ENCODE data around the gene TSKS.

The TSKS gene

DNA sequence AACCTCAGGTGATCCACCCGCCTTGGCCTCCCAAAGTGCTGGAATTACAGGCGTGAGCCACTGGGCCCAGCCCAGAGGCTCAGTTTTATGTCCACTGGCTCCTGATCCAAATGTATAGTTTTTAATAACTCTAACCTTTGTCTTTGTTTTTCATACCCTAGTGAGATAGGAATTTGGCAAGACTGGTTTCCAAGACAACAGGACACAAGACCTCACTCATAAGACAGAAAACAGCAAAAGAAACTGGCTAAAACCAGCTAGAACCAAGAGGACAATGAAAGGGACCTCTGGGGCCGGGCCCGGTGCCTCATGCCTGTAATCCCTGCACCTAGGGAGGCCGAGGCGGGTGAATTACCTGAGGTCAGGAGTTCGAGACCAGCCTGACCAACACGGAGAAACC, 44.6 kb downstream of the TSKS start:
- Histone ChIP-seq H3K4me2 (ENCODE audit: low read length) (no peak overlapping the region), H3K56ac (ENCODE audit: low read length) (no peak overlapping the region), H2BK15ac (replicated peaks; ENCODE audit: low read depth) (no peak overlapping the region), H3K23ac (ENCODE audit: low read length) (no peak overlapping the region), H3K4me3 (ENCODE audit: low read length) (no peak overlapping the region), H3K9ac (ENCODE audit: low read length) (no peak overlapping the region), H2BK120ac (ENCODE audit: low read depth, low read length) (no peak overlapping the region), H3K27me3 (ENCODE audit: insufficient read depth, low read length, poor library complexity) (no peaks in the 10 kb centered on the region), H4K8ac (ENCODE audit: low read depth, low read length) (no peak overlapping the region), H3K79me1 (ENCODE audit: low read length) (no peaks in the 10 kb centered on the region), H3K79me2 (ENCODE audit: control insufficient read depth, insufficient read depth, low read length) (no peaks in the 10 kb centered on the region), H3K36me3 (ENCODE audit: control insufficient read depth, insufficient read depth, low read length) (no peaks in the 10 kb centered on the region), H4K5ac (ENCODE audit: low read length) (no peak overlapping the region), H3K18ac (ENCODE audit: low read length) (no peak overlapping the region), H3K4ac (ENCODE audit: low read depth, low read length) (no peak overlapping the region), H3K4me1 (ENCODE audit: control insufficient read depth, low read depth, low read length) (no peaks in the 10 kb centered on the region), H3K27ac (ENCODE audit: low read depth, low read length) (no peak overlapping the region), H2BK5ac (ENCODE audit: low read length) (no peak overlapping the region), H2AK5ac (ENCODE audit: low read length) (no peak overlapping the region)
- WGBS (ENCODE audit: extremely low coverage, insufficient coverage, low lambda C conversion rate) = no CpG with 5 or more reads among the region's 8 CpGs
- peak; percentile 50 for DNase-seq

DNA sequence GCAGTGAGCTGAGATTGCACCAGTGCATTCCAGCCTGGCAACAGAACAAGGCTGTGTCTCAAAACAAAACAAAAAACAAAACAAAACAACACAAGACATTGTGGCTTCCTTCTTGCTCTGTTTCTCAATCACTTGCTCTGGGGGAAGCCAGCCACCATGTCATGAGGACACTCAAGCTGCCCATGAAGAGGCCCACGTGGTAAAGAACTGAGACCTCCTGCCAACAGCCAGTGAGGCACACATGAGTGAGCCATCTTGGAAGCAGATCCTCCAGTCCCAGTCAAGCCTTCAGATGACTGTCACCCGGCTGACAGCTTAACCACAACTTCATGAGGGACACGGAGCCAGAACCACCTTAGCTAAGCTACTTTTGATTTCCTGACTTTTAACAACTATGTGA, 47.0 kb downstream of the TSKS start:
- no peak for DNase-seq
- H3K4me3 ChIP-seq (ENCODE audit: low read length) = no peak overlapping the region
- H3K18ac ChIP-seq (ENCODE audit: low read length) = no peak overlapping the region
- no peak overlapping the region for H2BK120ac ChIP-seq (ENCODE audit: low read depth, low read length)
- H3K4ac ChIP-seq (ENCODE audit: low read depth, low read length) = no peak overlapping the region
- no peak overlapping the region for H3K27ac ChIP-seq (ENCODE audit: low read depth, low read length)
- H3K4me2 ChIP-seq (ENCODE audit: low read length) = no peak overlapping the region
- H4K5ac ChIP-seq (ENCODE audit: low read length) = no peak overlapping the region
- H2BK5ac ChIP-seq (ENCODE audit: low read length) = no peak overlapping the region
- no peak overlapping the region for H2AK5ac ChIP-seq (ENCODE audit: low read length)
- H3K79me1 ChIP-seq (ENCODE audit: low read length) = no peaks in the 10 kb centered on the region
- H2BK15ac ChIP-seq (replicated peaks; ENCODE audit: low read depth) = no peak overlapping the region
- no peaks in the 10 kb centered on the region for H3K79me2 ChIP-seq (ENCODE audit: control insufficient read depth, insufficient read depth, low read length)
- H3K9ac ChIP-seq (ENCODE audit: low read length) = no peak overlapping the region
- H3K36me3 ChIP-seq (ENCODE audit: control insufficient read depth, insufficient read depth, low read length) = no peaks in the 10 kb centered on the region
- no CpG with 5 or more reads among the region's 3 CpGs for WGBS (ENCODE audit: extremely low coverage, insufficient coverage, low lambda C conversion rate)
- H3K4me1 ChIP-seq (ENCODE audit: control insufficient read depth, low read depth, low read length) = no peaks in the 10 kb centered on the region
- H3K23ac ChIP-seq (ENCODE audit: low read length) = no peak overlapping the region
- H4K8ac ChIP-seq (ENCODE audit: low read depth, low read length) = no peak overlapping the region
- H3K27me3 ChIP-seq (ENCODE audit: insufficient read depth, low read length, poor library complexity) = no peaks in the 10 kb centered on the region
- no peak overlapping the region for H3K56ac ChIP-seq (ENCODE audit: low read length)

DNA sequence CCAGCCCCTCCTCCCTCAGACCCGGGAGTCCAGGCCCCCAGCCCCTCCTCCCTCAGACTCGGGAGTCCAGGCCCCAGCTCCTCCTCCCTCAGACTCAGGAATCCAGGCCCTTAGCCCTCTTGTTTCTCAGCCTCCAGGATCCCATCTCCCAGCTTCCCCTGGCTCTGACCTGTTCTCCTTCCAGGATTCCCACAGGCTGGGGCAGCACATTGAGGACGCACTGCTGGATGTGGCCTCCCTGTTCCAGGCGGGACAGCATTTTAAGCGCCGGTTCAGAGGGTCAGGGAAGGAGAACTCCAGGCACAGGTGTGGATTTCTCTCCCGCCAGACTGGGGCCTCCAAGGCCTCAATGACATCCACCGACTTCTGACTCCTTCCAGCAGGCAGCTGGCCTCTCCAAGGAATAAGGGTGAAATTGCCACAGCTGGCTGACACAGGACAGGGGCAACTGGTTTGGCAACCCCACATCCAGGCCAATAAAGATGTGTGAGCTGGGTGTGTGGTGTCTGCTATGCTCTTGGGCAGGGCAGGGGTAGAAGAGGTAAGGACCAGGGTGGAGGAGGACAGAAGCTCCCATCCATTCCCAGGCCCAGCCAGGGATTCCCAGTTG, 49.8 kb downstream of the TSKS start:
- Histone ChIP-seq H3K23ac (ENCODE audit: low read length) (no peak overlapping the region), H3K9ac (ENCODE audit: low read length) (no peak overlapping the region), H3K4ac (ENCODE audit: low read depth, low read length) (no peak overlapping the region), H3K4me2 (ENCODE audit: low read length) (no peak overlapping the region), H2BK120ac (ENCODE audit: low read depth, low read length) (no peak overlapping the region), H3K79me2 (ENCODE audit: control insufficient read depth, insufficient read depth, low read length) (no peaks in the 10 kb centered on the region), H3K4me1 (ENCODE audit: control insufficient read depth, low read depth, low read length) (no peaks in the 10 kb centered on the region), H4K8ac (ENCODE audit: low read depth, low read length) (no peak overlapping the region), H3K79me1 (ENCODE audit: low read length) (no peaks in the 10 kb centered on the region), H3K4me3 (ENCODE audit: low read length) (no peak overlapping the region), H2BK15ac (replicated peaks; ENCODE audit: low read depth) (no peak overlapping the region), H3K27me3 (ENCODE audit: insufficient read depth, low read length, poor library complexity) (no peaks in the 10 kb centered on the region), H3K27ac (ENCODE audit: low read depth, low read length) (no peak overlapping the region), H3K36me3 (ENCODE audit: control insufficient read depth, insufficient read depth, low read length) (no peaks in the 10 kb centered on the region), H3K56ac (ENCODE audit: low read length) (no peak overlapping the region), H2BK5ac (ENCODE audit: low read length) (no peak overlapping the region), H4K5ac (ENCODE audit: low read length) (no peak overlapping the region), H3K18ac (ENCODE audit: low read length) (no peak overlapping the region), H2AK5ac (ENCODE audit: low read length) (no peak overlapping the region)
- no CpG with 5 or more reads among the region's 8 CpGs for WGBS (ENCODE audit: extremely low coverage, insufficient coverage, low lambda C conversion rate)
- no peak for DNase-seq

DNA sequence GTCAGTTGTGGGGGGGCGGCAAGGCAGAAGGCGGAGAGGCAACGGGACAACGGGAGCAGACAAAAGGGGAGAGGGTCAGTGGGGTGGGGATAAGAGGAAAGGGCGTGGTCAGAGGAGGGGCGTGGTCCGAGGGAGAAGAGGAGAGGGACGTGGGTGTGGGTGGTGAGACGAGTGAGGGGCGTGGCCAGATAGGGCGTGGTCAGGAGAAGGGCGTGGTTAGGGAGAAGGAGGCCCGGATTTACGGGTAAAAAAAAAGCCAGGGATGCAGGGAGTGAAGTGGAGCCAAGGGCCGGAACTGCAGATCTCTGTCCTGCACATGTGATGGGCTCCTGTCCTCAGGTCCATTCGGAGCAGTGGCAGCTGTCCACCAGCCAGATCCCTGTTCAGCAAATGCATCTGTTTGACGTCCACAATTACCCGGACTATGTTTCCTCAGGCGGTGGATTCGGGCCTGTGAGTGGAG, 50.7 kb downstream of the TSKS start:
- DNase-seq = peak; percentile 79
- H3K9ac ChIP-seq (ENCODE audit: low read length) = no peak overlapping the region
- no peaks in the 10 kb centered on the region for H3K36me3 ChIP-seq (ENCODE audit: control insufficient read depth, insufficient read depth, low read length)
- H3K56ac ChIP-seq (ENCODE audit: low read length) = peak overlapping the region; percentile 49
- WGBS (ENCODE audit: extremely low coverage, insufficient coverage, low lambda C conversion rate) = no CpG with 5 or more reads among the region's 20 CpGs
- no peaks in the 10 kb centered on the region for H3K79me1 ChIP-seq (ENCODE audit: low read length)
- H3K27me3 ChIP-seq (ENCODE audit: insufficient read depth, low read length, poor library complexity) = no peaks in the 10 kb centered on the region
- H2BK5ac ChIP-seq (ENCODE audit: low read length) = no peak overlapping the region
- H2AK5ac ChIP-seq (ENCODE audit: low read length) = no peak overlapping the region
- H2BK15ac ChIP-seq (replicated peaks; ENCODE audit: low read depth) = no peak overlapping the region
- no peak overlapping the region for H2BK120ac ChIP-seq (ENCODE audit: low read depth, low read length)
- H3K27ac ChIP-seq (ENCODE audit: low read depth, low read length) = no peak overlapping the region
- H3K23ac ChIP-seq (ENCODE audit: low read length) = no peak overlapping the region
- H3K18ac ChIP-seq (ENCODE audit: low read length) = no peak overlapping the region
- no peak overlapping the region for H4K5ac ChIP-seq (ENCODE audit: low read length)
- no peak overlapping the region for H3K4me3 ChIP-seq (ENCODE audit: low read length)
- no peak overlapping the region for H3K4ac ChIP-seq (ENCODE audit: low read depth, low read length)
- H3K4me2 ChIP-seq (ENCODE audit: low read length) = no peak overlapping the region
- no peaks in the 10 kb centered on the region for H3K79me2 ChIP-seq (ENCODE audit: control insufficient read depth, insufficient read depth, low read length)
- H4K8ac ChIP-seq (ENCODE audit: low read depth, low read length) = no peak overlapping the region
- H3K4me1 ChIP-seq (ENCODE audit: control insufficient read depth, low read depth, low read length) = no peaks in the 10 kb centered on the region

DNA sequence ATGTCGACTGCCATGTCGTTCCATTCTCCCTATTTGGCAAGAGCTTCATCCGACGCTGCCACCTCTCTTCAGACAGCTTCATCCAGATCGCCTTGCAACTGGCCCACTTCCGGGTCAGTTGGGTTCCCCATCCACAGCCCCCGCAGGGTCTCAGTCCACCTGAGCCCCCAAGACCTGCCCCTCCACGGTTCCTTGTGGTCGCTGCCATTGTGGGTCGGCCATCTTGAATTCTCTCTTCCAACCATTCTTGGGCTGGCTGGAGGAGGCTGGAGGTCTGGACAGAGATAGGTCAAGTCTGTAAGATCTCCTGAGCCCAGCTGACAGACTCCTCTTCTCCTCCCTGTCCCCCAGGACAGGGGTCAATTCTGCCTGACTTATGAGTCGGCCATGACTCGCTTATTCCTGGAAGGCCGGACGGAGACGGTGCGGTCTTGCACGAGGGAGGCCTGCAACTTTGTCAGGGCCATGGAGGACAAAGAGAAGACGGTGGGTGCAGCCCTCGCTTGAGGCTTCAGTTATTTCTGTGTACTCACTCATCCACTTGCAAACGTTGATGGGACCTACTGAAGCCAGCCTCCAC, 52.6 kb downstream of the TSKS start:
- Histone ChIP-seq H2BK5ac (ENCODE audit: low read length) (no peak overlapping the region), H3K27ac (ENCODE audit: low read depth, low read length) (no peak overlapping the region), H2AK5ac (ENCODE audit: low read length) (no peak overlapping the region), H3K4me2 (ENCODE audit: low read length) (no peak overlapping the region), H3K9ac (ENCODE audit: low read length) (no peak overlapping the region), H3K27me3 (ENCODE audit: insufficient read depth, low read length, poor library complexity) (no peaks in the 10 kb centered on the region), H3K4ac (ENCODE audit: low read depth, low read length) (no peak overlapping the region), H4K8ac (ENCODE audit: low read depth, low read length) (no peak overlapping the region), H4K5ac (ENCODE audit: low read length) (no peak overlapping the region), H3K79me1 (ENCODE audit: low read length) (no peaks in the 10 kb centered on the region), H3K79me2 (ENCODE audit: control insufficient read depth, insufficient read depth, low read length) (no peaks in the 10 kb centered on the region), H3K56ac (ENCODE audit: low read length) (no peak overlapping the region), H3K4me3 (ENCODE audit: low read length) (no peak overlapping the region), H2BK120ac (ENCODE audit: low read depth, low read length) (no peak overlapping the region), H2BK15ac (replicated peaks; ENCODE audit: low read depth) (no peak overlapping the region), H3K4me1 (ENCODE audit: control insufficient read depth, low read depth, low read length) (no peaks in the 10 kb centered on the region), H3K18ac (ENCODE audit: low read length) (no peak overlapping the region), H3K36me3 (ENCODE audit: control insufficient read depth, insufficient read depth, low read length) (no peaks in the 10 kb centered on the region), H3K23ac (ENCODE audit: low read length) (no peak overlapping the region)
- WGBS (ENCODE audit: extremely low coverage, insufficient coverage, low lambda C conversion rate) = no CpG with 5 or more reads among the region's 20 CpGs
- no peak for DNase-seq

DNA sequence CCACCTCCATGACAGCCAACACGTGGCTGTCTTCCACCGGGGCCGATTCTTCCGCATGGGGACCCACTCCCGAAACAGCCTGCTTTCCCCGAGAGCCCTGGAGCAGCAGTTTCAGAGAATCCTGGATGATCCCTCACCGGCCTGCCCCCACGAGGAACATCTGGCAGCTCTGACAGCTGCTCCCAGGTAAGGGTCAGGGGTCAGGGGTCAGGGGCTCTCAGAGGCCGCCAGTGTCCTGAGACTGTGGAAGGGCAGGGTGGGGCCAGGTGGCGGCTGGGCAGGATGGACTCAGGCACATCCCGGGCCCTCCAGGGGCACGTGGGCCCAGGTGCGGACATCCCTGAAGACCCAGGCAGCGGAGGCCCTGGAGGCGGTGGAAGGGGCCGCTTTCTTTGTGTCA, 57.2 kb downstream of the TSKS start:
- Histone ChIP-seq H3K4me2 (ENCODE audit: low read length) (no peak overlapping the region), H2BK5ac (ENCODE audit: low read length) (no peak overlapping the region), H3K4ac (ENCODE audit: low read depth, low read length) (no peak overlapping the region), H3K4me3 (ENCODE audit: low read length) (no peak overlapping the region), H2AK5ac (ENCODE audit: low read length) (no peak overlapping the region), H4K5ac (ENCODE audit: low read length) (no peak overlapping the region), H3K79me1 (ENCODE audit: low read length) (no peaks in the 10 kb centered on the region), H2BK120ac (ENCODE audit: low read depth, low read length) (no peak overlapping the region), H3K36me3 (ENCODE audit: control insufficient read depth, insufficient read depth, low read length) (no peaks in the 10 kb centered on the region), H2BK15ac (replicated peaks; ENCODE audit: low read depth) (no peak overlapping the region), H3K9ac (ENCODE audit: low read length) (no peak overlapping the region), H3K18ac (ENCODE audit: low read length) (no peak overlapping the region), H3K27me3 (ENCODE audit: insufficient read depth, low read length, poor library complexity) (no peaks in the 10 kb centered on the region), H3K56ac (ENCODE audit: low read length) (no peak overlapping the region), H3K79me2 (ENCODE audit: control insufficient read depth, insufficient read depth, low read length) (no peaks in the 10 kb centered on the region), H3K4me1 (ENCODE audit: control insufficient read depth, low read depth, low read length) (no peaks in the 10 kb centered on the region), H3K27ac (ENCODE audit: low read depth, low read length) (no peak overlapping the region), H3K23ac (ENCODE audit: low read length) (no peak overlapping the region), H4K8ac (ENCODE audit: low read depth, low read length) (no peak overlapping the region)
- no CpG with 5 or more reads among the region's 16 CpGs for WGBS (ENCODE audit: extremely low coverage, insufficient coverage, low lambda C conversion rate)
- DNase-seq = no peak
